ENCODE measurements around the gene INAVA. TPM values are rescaled to one million over a fixed set of nuclear protein-coding genes. Genes with fewer than 3 reads are reported as not detected.
A peak's percentile ranks its signal among the peaks of the same experiment; 100 is the strongest.

The INAVA gene
- total and polyA plus RNA-seq, 2 of the 13 experiments (the other 11 are each of a cell fraction or from before 2014, with no cell fraction given), result 6.0 to 13.5 TPM

- CTCF ChIA-PET (ENCODE audit: low intra/inter-chr PET ratio, low total read pairs), result no interaction called here
- POLR2A ChIA-PET, result interaction anchor here (1.1 to 3.7 kb wide), 7 partner anchors 10 to 223 kb away, joined by 3 to 35 read pairs (median 10); partner anchors contain the start of gene DDX59
- in situ Hi-C loops (cut with HindIII; ENCODE audit: extremely low pct_ligation_motif_present, low pct_unique_long_range_greater_than_20kb) (loop anchor here (5.0 kb wide), 2 partner anchors 80 to 150 kb away; no protein-coding TSS in a partner anchor), intact Hi-C loops (cut with micrococcal nuclease; ENCODE audit: unreplicated experiment) (loop anchor here (5.0 to 10.0 kb wide), 2 partner anchors 130 to 222 kb away; partner anchors contain the start of genes CACNA1S and KIF21B)
- Histone ChIP-seq H3K4me2 (ENCODE audit: low read depth, low read length) (peak overlapping the region; percentile 92), H3K4me1 (ENCODE audit: insufficient read depth, low read length) (peaks cover 92% of the 10 kb centered on the region), H3K79me2 (ENCODE audit: insufficient read depth, low read length) (peaks cover 19% of the 10 kb centered on the region), H3K36me3 (replicated peaks in 1 of 2; ENCODE audit: control insufficient read depth in 1 of 2, insufficient read depth in 2 of 2, low read length in 2 of 2) (no peaks in the 10 kb centered on the region), H3K4me3 (replicated peaks in 1 of 3; ENCODE audit: insufficient read depth in 1 of 3, low read depth in 2 of 3, low read length in 3 of 3) (peak overlapping the region; percentile 68 to 82 (median 70)), H3K9me3 (ENCODE audit: low read length) (no peaks in the 10 kb centered on the region), H4K20me1 (ENCODE audit: insufficient read depth, low read length) (no peaks in the 10 kb centered on the region), H3K27me3 (ENCODE audit: control insufficient read depth in 1 of 2, insufficient read depth in 2 of 2, low read length in 2 of 2) (no peaks in the 10 kb centered on the region), H3K9ac (ENCODE audit: insufficient read depth, low read depth, low read length) (0 out of 2 replicates have a peak overlapping the region, but pooled peaks have one; percentile 86), H2AFZ (ENCODE audit: low read length) (no peak overlapping the region), H3K27ac (ENCODE audit: extremely low read length, insufficient read depth, low read length) (peak overlapping the region; percentile 92)
- WGBS (ENCODE audit: low lambda C conversion rate), result 42% methylated on average over 3 of the region's 4 CpGs
- ATAC-seq, result no peak
- no TSS peak for BruUV-seq (replicated peaks)
- TF ChIP-seq ZBTB43 (CRISPR knock-in tag; conservative IDR thresholded peaks at IDR 0.05) (no peak), ZNF232 (CRISPR knock-in tag; IDR thresholded peaks at IDR 0.05; ENCODE audit: borderline replicate concordance) (no peak)
- FAIRE-seq, result no peak
- DNase-seq (ENCODE audit: low spot score), result no peak
Observed at GRCh38 chr1:200892546-200892945, 2.2 kb upstream of the INAVA start.

- ATAC-seq (no peak), DNase-seq (ENCODE audit: low spot score) (no peak), FAIRE-seq (no peak)
- POLR2A ChIA-PET, result interaction anchor here (0.9 to 3.7 kb wide), 5 partner anchors 12 to 223 kb away, joined by 3 to 34 read pairs (median 10); partner anchors contain the start of gene DDX59
- no TSS peak for BruUV-seq (replicated peaks)
- Histone ChIP-seq H3K9ac (ENCODE audit: insufficient read depth, low read depth, low read length) (no peak overlapping the region), H3K4me2 (ENCODE audit: low read depth, low read length) (peak overlapping the region; percentile 92), H3K27me3 (ENCODE audit: control insufficient read depth in 1 of 2, insufficient read depth in 2 of 2, low read length in 2 of 2) (no peaks in the 10 kb centered on the region), H3K27ac (ENCODE audit: extremely low read length, insufficient read depth, low read length) (peak overlapping the region; percentile 92), H3K9me3 (ENCODE audit: low read length) (no peaks in the 10 kb centered on the region), H3K4me1 (ENCODE audit: insufficient read depth, low read length) (peaks cover 92% of the 10 kb centered on the region), H3K4me3 (replicated peaks in 1 of 3; ENCODE audit: insufficient read depth in 1 of 3, low read depth in 2 of 3, low read length in 3 of 3) (peak overlapping the region in 2 of 3 experiments; percentile 68 to 70; a peak in 2 of 6 replicates), H3K79me2 (ENCODE audit: insufficient read depth, low read length) (peaks cover 19% of the 10 kb centered on the region), H2AFZ (ENCODE audit: low read length) (no peak overlapping the region), H4K20me1 (ENCODE audit: insufficient read depth, low read length) (no peaks in the 10 kb centered on the region), H3K36me3 (replicated peaks in 1 of 2; ENCODE audit: control insufficient read depth in 1 of 2, insufficient read depth in 2 of 2, low read length in 2 of 2) (no peaks in the 10 kb centered on the region)
- in situ Hi-C loops (cut with HindIII; ENCODE audit: extremely low pct_ligation_motif_present, low pct_unique_long_range_greater_than_20kb) (loop anchor here (5.0 kb wide), 2 partner anchors 79 to 149 kb away; no protein-coding TSS in a partner anchor), intact Hi-C loops (cut with micrococcal nuclease; ENCODE audit: unreplicated experiment) (loop anchor here (5.0 to 10.0 kb wide), 2 partner anchors 129 to 222 kb away; partner anchors contain the start of genes CACNA1S and KIF21B)
- TF ChIP-seq USF2 (IDR thresholded peaks at IDR 0.05; ENCODE audit: low read depth, low read length) (no peak), USF2 (CRISPR knock-in tag; IDR thresholded peaks at IDR 0.05; ENCODE audit: borderline replicate concordance) (no peak), HNF4A (CRISPR knock-in tag; IDR thresholded peaks at IDR 0.05) (no peak), MTA3 (CRISPR knock-in tag; IDR thresholded peaks at IDR 0.05) (no peak), ZNF616 (CRISPR knock-in tag; IDR thresholded peaks at IDR 0.05; ENCODE audit: low read depth) (no peak), PHF21A (CRISPR knock-in tag; IDR thresholded peaks at IDR 0.05) (no peak), ZBTB38 (CRISPR knock-in tag; IDR thresholded peaks at IDR 0.05) (no peak), PAWR (CRISPR knock-in tag; IDR thresholded peaks at IDR 0.05; ENCODE audit: borderline replicate concordance) (no peak)
- CTCF ChIA-PET (ENCODE audit: low intra/inter-chr PET ratio, low total read pairs), result no interaction called here
Observed at GRCh38 chr1:200892958-200893357, 1.7 kb upstream of the INAVA start.
